Spleen (tissue), 11 donors: ENCODE results near the gene PKIB. TPM values are rescaled to one million over a fixed set of nuclear protein-coding genes. Genes with fewer than 3 reads are reported as not detected.

Source experiments
- DNase-seq: peaks from one replicate; pipeline ENCODE4 v3.0.0-alpha.2; 2020
- H3K27ac ChIP-seq, 8 donors: fragments of 200-600 bp; sonication (generic) in 7 of 8; 1 replicate in 4 of 8; 2 replicates in 4 of 8; pipeline versions ENCODE4 v1.5.0 to v1.8.0; 2016 to 2021; ENCODE audit warnings: inconsistent platforms in 4 of 8, mild to moderate bottlenecking in 4 of 8, moderate library complexity in 1 of 8
- H3K27me3 ChIP-seq, 7 donors: fragments of 200-600 bp; sonication (generic) in 6 of 7; replicated peaks in 1 of 7; 1 replicate in 4 of 7; 2 replicates in 3 of 7; pipeline versions ENCODE4 v1.5.0 to v1.8.0; 2016 to 2021; ENCODE audit warnings: inconsistent platforms in 3 of 7, mild to moderate bottlenecking in 1 of 7
- H3K36me3 ChIP-seq, 6 donors: fragments of 200-600 bp; sonication (generic) in 5 of 6; 1 replicate in 4 of 6; 2 replicates in 2 of 6; pipeline versions ENCODE4 v1.5.0 to v1.8.0; 2016 to 2021; ENCODE audit warnings: inconsistent platforms in 2 of 6
- H3K4me1 ChIP-seq, 6 donors: fragments of 200-600 bp; sonication (generic) in 5 of 6; 1 replicate in 3 of 6; 2 replicates in 3 of 6; pipeline versions ENCODE4 v1.5.0 to v1.8.0; 2016 to 2021; ENCODE audit warnings: inconsistent platforms in 3 of 6
- H3K4me3 ChIP-seq, 8 donors: fragments of 200-600 bp; sonication (generic) in 7 of 8; 1 replicate in 4 of 8; 2 replicates in 4 of 8; pipeline versions ENCODE4 v1.5.0 to v1.8.0; 2016 to 2021; ENCODE audit warnings: inconsistent platforms in 4 of 8, mild to moderate bottlenecking in 4 of 8, moderate library complexity in 2 of 8
- H3K9me3 ChIP-seq, 8 donors: fragments of 200-600 bp; sonication (generic) in 7 of 8; 1 replicate in 4 of 8; 2 replicates in 4 of 8; pipeline versions ENCODE4 v1.5.0 to v1.8.0; 2016 to 2021; ENCODE audit warnings: inconsistent platforms in 4 of 8
- CTCF ChIP-seq, 11 experiments: fragments of 200-600 bp in 7 of 11; fragments of 450-650 bp in 4 of 11; sonication (generic) in 4 of 11; IDR thresholded peaks in 8 of 11; conservative IDR thresholded peaks in 3 of 11; 1 replicate in 7 of 11; 2 replicates in 4 of 11; pipeline versions ENCODE4 v1.4.0 to v1.8.0; 2016 to 2021; ENCODE audit warnings: antibody characterized with exemption in 11 of 11, inconsistent platforms in 4 of 11, mild to moderate bottlenecking in 1 of 11
- POLR2A ChIP-seq, 3 donors: fragments of 450-650 bp; IDR thresholded peaks; one replicate each; pipeline ENCODE4 v1.5.1; 2017; ENCODE audit warnings: antibody characterized with exemption in 3 of 3, mild to moderate bottlenecking in 1 of 3
- POLR2AphosphoS5 ChIP-seq, 3 donors: sonication (generic); formaldehyde crosslinking; IDR thresholded peaks; one replicate each; pipeline ENCODE4 v1.5.1; 2017; ENCODE audit warnings: antibody characterized with exemption in 3 of 3
- WGBS, 5 donors: extraction: QIAGEN DNeasy Blood & Tissue Kit in 3 of 5; methylation state at CpG; one replicate each; pipeline versions ENCODE4 v1.1.5 to v1.1.7; 2013 to 2018; 5-methylcytosine and 5-hydroxymethylcytosine counted together
- intact Hi-C: fragments of 100-400 bp; cut with DNase I; formaldehyde crosslinking; loops from one replicate; pipeline ENCODE4 v1.15.0; 2023; ENCODE audit warnings: low total_unique reads
- polyA plus RNA-seq, 3 donors: library from polyadenylated mRNA; stranded (reverse); fragments of 200-250 nt; gene quantifications; one replicate each; pipeline ENCODE4 v1.2.1, GENCODE V29; 2013
- total RNA-seq, 7 donors: library from RNA; depleted of rRNA in 3 of 7; stranded (reverse); fragments of >200 nt in 3 of 7; fragmentation: NEBNext Ultra II Directional in 4 of 7; extraction: Animal tissue kit (Norgen Biotek cat#: 25700) in 4 of 7; gene quantifications; one replicate each; pipeline versions ENCODE4 v1.1.0 to v1.2.1, GENCODE V29; 2016 to 2021
- donor health status: healthy with polysubstance abuse.
- donor health status: DM: no; HTN: no; CAD: no; lungs with moderate emphysema.
- donor health status: DM: no; HTN: no; CAD: no.
- donor health status: Bipolar disorder and iron deficiency.
- donor health status: healthy.
- donor health status: DM: no; HTN: no; CAD: no.
- donor health status: DM: yes; HTN: yes; CAD: no.

PKIB gene
- total and polyA plus RNA-seq, 10 donors: 0.85 to 3.0 (median 1.4) TPM; not detected in 2

- intact Hi-C loops: loop anchor here (2.0 to 10.0 kb wide), 2 partner anchors 108 to 584 kb away; no protein-coding TSS in a partner anchor
These were observed 120.1 kb downstream of the PKIB start for GRCh38 chr6:122730334-122730733.

GRCh38 chr6:122730775-122731386 lies 120.7 kb downstream of the PKIB start:
- no peak overlapping the region for H3K27ac ChIP-seq
- no peaks in the 10 kb centered on the region for H3K9me3 ChIP-seq
- intact Hi-C loops: loop anchor here (2.0 to 10.0 kb wide), 2 partner anchors 108 to 584 kb away; no protein-coding TSS in a partner anchor
- WGBS, 5 donors: 2 to 5% (median 3%) methylated on average over 4 of the region's 4 CpGs
- H3K4me3 ChIP-seq: no peak overlapping the region
- no peaks in the 10 kb centered on the region for H3K36me3 ChIP-seq
- TF ChIP-seq POLR2A (IDR thresholded peaks at IDR 0.05) (no peak), CTCF (IDR thresholded peaks at IDR 0.05 in 8 of 11, conservative IDR thresholded peaks at IDR 0.05 in 3 of 11) (peak in 10 of 11 experiments; percentile 6 to 61 (median 52))
- H3K4me1 ChIP-seq: no peaks in the 10 kb centered on the region
- DNase-seq: no peak
- H3K27me3 ChIP-seq: no peaks in the 10 kb centered on the region

More at GRCh38 chr6:122730334-122730733, 120.1 kb downstream of the PKIB start:
- H3K4me1 ChIP-seq: no peaks in the 10 kb centered on the region
- no peak for TF ChIP-seq POLR2A (IDR thresholded peaks at IDR 0.05)
- no peak for TF ChIP-seq POLR2AphosphoS5 (IDR thresholded peaks at IDR 0.05)
- peak in 1 of 11 experiments; percentile 5 for TF ChIP-seq CTCF (IDR thresholded peaks at IDR 0.05 in 8 of 11, conservative IDR thresholded peaks at IDR 0.05 in 3 of 11)
- no peak for DNase-seq
- H3K4me3 ChIP-seq: no peak overlapping the region
- H3K36me3 ChIP-seq: no peaks in the 10 kb centered on the region
- WGBS, 5 donors: 85 to 94% (median 90%) methylated on average over 3 of the region's 3 CpGs
- no peak overlapping the region for H3K27ac ChIP-seq
- H3K27me3 ChIP-seq: no peaks in the 10 kb centered on the region
- H3K9me3 ChIP-seq: no peaks in the 10 kb centered on the region

- H3K4me1 ChIP-seq: no peaks in the 10 kb centered on the region
- H3K4me3 ChIP-seq: no peak overlapping the region
- no peaks in the 10 kb centered on the region for H3K27me3 ChIP-seq
- H3K27ac ChIP-seq: no peak overlapping the region
- H3K9me3 ChIP-seq: no peaks in the 10 kb centered on the region
- TF ChIP-seq POLR2AphosphoS5 (IDR thresholded peaks at IDR 0.05): no peak
- TF ChIP-seq POLR2A (IDR thresholded peaks at IDR 0.05): no peak
- TF ChIP-seq CTCF (IDR thresholded peaks at IDR 0.05 in 8 of 11, conservative IDR thresholded peaks at IDR 0.05 in 3 of 11): no peak
- H3K36me3 ChIP-seq: no peaks in the 10 kb centered on the region
- intact Hi-C loops: loop anchor here (10.0 kb wide), 1 partner anchor 582 kb away; no protein-coding TSS in a partner anchor
- no peak for DNase-seq
- WGBS, 5 donors: 45 to 69% (median 57%) methylated on average over 4 of the region's 4 CpGs
These were observed 123.1 kb downstream of the PKIB start for GRCh38 chr6:122733259-122733658.

- no peak for TF ChIP-seq CTCF (IDR thresholded peaks at IDR 0.05 in 8 of 11, conservative IDR thresholded peaks at IDR 0.05 in 3 of 11)
- TF ChIP-seq POLR2AphosphoS5 (IDR thresholded peaks at IDR 0.05): no peak
- no peak for TF ChIP-seq POLR2A (IDR thresholded peaks at IDR 0.05)
- no peaks in the 10 kb centered on the region for H3K36me3 ChIP-seq
- no peak overlapping the region for H3K27ac ChIP-seq
- no peaks in the 10 kb centered on the region for H3K27me3 ChIP-seq
- no peaks in the 10 kb centered on the region for H3K9me3 ChIP-seq
- 57 to 72% (median 65%) methylated on average over 10 of the region's 10 CpGs for WGBS, 5 donors
- intact Hi-C loops: loop anchor here (10.0 kb wide), 1 partner anchor 580 kb away; no protein-coding TSS in a partner anchor
- DNase-seq: no peak
- no peak overlapping the region for H3K4me3 ChIP-seq
- H3K4me1 ChIP-seq: no peaks in the 10 kb centered on the region
These were observed 124.6 kb downstream of the PKIB start for GRCh38 chr6:122734529-122735395.
